HG02852 (cell line): ENCODE data around the gene CNKSR2.
"Not testable (repeated sequence)": the region's sequence is repeated elsewhere in the genome, so short reads cannot be mapped to it uniquely, and the experiment has no call there.

Experiments used
- ATAC-seq: cut with Tn5 transposase; IDR thresholded peaks from one replicate; pipeline ENCODE4 v1.9.1; 2021; ENCODE audit warnings: mild to moderate bottlenecking, moderate library complexity; ENCODE audit not compliant: unreplicated experiment

The CNKSR2 gene

DNA sequence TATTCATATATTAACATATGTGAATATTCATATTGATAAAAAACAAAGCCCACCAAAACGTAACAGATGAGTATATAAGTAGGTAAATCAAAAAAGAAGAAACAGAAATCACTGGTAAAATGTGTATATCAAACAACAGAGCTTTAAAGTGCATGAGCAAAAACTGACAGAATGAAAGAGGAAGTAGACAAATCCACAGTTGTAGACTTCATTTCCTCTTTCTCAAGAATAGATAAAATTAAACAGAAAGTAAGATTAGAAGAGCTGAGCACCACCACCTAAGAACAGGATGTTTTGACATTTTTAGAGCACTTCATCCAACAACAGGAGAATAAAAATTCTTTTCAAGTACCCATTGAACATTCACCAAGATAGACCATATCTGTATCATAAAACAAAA lies 64.6 kb downstream of the CNKSR2 start:
- ATAC-seq, result peak; percentile 97

DNA sequence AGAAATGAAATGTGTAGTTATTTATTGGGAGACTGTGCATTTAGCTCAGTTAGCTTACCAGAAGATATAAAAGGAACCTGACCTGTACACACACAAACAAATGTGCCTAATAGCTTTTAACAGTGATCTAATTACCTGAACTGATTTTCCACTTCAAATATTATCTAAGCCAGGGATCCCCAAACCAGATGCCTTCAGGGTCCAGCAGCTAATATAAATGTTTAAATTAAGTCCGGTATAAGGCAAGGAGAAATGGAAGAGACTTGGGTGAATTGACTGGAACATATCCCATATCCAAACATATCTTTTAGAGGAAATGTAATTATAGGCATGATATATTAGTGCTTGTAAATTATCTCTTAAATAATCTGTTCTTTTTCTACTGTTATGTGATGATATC lies 66.7 kb downstream of the CNKSR2 start:
- no peak for ATAC-seq

DNA sequence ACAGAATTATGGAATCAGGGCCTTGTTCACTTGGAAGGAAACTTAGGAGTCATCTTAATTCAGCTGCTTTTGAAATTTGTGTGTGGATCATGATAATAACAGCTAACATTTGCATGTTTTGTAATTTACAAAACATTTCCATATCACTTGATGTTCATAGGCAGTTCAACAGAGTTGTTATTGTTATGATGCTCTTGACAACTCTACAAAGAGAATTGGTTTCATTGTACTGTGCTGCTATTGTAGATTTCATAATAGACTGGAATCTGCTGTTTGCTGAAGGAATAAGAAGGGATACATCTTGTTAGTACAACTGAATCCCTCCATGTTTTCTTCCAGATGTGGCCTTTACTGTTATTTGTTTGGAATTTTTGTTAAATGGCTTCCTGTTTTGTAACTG lies 83.5 kb downstream of the CNKSR2 start:
- ATAC-seq, result no peak

DNA sequence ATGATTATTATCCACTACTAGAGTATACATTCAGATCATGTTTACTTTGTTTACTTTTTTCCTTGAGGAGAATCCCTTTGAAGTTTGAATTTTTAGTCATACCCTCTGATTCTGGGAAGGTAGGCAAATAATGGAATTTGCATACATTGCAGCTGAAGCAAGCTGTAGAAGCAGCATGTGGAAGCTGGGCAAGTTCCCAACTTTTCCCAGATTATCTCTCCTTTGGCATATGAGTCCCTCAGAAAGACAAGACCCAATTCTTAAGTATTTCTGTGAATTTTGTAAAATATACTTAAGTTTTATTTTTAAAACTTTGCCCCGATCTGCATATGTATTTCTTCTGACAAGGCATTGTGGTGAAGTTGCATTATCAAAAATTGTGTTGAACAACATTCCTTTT lies 94.9 kb downstream of the CNKSR2 start:
- ATAC-seq, result no peak

DNA sequence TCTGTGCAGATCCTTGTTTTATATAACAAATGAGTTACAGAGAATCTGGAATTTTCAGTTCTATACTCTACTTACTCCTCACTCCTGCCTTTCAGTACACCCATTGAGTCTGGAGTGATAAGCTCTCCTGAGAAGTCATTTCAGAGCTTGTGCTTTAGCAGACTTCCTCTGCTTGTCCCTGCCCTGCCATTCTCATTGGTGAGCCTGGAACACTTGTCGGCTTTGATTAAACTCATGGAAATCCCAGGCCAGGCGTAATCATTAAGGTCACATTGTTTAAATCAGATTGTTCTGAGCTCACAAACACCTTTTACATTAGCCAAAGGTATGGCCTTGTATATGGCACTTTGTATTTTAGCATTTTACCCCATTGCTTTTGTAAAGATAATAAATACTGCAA lies 102.7 kb downstream of the CNKSR2 start:
- no peak for ATAC-seq

DNA sequence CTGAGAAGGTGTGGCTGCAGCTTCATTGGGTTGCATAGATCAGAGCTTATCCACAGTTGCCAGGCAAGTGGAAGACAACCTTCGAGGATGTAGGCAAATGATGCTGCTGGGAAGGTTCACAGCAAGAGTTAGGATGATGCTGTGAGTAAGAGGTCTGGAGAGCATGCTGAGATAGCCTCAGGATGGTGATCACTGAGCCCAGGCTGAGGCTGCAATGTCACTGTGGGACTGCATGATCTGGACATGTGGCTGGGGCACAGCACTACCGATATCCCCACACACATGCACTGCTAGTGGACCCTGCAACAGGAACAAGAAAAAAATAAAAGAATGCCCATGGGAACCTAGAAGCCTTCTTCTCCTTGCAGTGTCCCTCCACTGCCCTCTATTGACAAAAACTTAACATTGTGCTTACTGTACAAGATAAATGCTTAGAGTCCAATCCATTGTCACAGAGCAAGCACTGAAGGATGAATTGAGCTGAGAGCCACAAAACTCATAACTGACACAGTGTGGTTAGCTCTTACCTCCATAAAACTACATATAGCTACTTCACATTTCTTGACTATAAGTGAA lies 105.6 kb downstream of the CNKSR2 start:
- peak; percentile 92 for ATAC-seq

DNA sequence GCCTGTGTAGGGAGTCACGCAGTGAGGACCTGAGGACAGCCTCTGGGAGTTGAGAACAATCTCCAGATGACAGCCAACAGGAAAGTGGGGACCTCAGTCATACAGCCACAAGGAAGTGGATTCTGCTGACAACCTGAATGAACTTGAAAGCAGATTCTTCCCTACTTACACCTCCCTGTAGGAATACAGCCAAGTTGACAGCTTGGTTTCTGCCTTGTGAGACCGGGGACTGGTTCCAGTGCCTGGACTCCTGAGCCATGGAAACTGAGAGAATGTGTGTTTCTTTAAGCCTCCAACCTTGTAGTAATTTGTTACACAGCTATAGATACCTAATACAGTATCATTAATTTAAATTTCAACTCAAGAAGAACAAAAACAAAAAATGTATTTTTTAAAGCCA lies 107.5 kb downstream of the CNKSR2 start:
- ATAC-seq, result no peak

DNA sequence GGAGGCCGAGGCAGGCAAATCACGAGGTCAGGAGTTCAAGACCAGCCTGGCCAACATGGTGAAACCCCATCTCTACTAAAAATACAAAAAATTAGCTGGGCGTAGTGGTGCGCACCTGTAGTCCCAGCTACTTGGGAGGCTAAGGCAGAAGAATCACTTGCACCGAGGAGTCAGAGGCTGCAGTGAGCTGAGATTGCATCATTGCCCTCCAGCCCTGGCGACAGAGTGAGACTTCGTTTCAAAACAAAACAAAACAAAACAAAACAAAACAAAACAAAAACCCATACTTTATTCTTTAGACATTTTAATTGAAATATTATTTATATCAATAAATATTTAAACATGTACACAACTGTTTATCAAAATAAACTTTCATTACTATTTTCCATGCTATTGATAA lies 109.8 kb downstream of the CNKSR2 start:
- not testable (repeated sequence) for ATAC-seq

DNA sequence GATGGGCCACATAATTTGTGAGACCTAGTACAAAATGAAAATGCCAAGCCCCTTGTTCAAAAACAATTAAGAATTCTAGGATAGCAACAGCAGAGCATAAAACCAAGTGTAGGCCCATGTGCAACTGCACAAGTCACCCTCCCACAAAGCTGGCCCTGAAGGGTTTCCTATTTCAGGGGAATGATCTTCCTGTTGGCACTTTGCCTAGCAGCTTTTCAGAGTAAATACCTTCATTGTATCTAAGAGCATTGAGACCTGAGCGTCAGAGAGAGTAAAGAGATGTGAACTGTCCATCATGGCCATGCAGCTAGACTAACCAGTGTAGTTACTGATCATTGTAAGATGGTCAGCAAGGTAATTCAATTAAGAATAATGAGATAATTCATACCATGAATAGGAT lies 113.6 kb downstream of the CNKSR2 start:
- no peak for ATAC-seq

DNA sequence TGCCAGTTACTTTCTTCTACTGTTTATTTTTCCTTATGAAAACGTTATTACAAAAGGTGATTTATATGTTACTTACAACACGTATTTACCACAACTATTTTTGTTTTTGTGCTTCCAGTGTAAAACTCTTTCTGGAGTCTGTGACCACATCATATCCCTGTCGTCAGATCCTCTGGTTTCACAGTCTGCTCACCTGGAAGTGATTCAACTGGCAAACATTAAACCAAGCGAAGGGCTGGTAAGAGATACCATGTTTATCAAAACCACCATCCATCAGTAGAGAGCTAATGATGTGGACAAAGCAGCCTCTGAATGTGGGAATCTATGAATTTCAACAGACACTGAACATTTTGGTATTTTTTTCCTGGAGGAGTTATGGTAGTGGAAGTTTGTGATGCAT lies 116.1 kb downstream of the CNKSR2 start:
- ATAC-seq, result no peak

DNA sequence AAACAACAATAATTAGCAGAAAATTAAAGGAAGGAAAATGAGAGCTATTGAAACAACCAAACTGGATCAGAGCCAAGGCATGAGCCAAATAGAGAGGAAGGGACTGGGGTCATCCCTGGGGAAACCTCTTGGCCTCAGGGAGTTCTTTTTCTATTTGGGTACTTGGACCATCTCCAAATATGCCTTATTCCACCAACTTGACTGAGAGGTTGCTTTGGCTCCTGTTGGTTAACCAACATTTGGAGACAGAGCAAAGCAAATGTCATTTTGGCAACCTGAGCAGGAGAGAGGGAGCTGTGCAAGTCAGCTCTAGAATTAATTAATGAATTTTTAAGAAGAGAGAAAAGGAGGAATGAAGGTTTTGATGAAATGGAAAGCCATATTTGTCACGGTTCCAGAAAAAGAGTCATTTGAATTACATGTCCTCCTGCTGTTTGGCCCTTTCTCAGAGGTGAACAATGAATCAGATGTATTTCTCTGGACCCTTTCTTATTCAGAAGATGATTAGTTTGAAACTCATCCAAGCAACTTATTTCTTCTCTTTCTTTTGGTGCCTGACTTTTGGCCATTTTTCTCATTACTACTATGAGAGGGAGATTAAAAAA lies 119.1 kb downstream of the CNKSR2 start:
- ATAC-seq, result no peak

DNA sequence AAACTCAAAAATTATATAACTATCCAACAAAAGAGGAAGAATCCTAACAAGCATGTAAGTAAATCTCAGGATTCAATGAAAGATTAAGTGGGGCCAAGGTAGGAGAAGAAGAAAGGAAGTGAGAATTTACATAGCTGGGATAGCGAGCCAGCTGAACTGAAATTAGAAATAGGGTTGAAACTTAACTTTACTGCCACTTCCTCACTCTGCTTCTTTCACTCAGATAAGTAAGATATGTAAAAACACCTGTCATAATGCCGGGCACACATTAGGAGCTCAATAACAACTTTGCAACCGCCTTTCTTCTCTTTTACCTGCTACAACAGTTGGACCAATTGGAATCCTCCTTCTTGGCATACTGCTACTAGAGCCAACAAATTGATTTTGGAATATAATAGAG lies 129.4 kb downstream of the CNKSR2 start:
- peak; percentile 97 for ATAC-seq

DNA sequence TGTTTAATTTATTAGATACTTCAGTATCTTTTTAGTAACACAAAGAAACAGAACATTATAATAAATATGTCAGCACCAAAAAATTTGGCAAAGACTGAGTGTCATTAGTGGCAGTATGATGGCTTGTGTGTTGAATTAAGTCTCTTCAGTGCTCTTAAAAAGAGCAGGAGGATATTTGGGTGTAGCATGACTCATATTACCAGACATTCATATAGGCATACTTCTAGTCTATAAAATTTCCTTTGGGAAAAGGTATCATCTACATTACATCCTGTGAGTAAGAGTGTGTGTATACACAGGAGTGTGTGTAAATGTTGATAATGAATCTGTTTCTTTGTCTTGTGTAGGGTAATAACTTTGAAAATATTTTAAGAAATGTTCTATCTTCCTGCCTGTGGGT lies 135.7 kb downstream of the CNKSR2 start:
- no peak for ATAC-seq

DNA sequence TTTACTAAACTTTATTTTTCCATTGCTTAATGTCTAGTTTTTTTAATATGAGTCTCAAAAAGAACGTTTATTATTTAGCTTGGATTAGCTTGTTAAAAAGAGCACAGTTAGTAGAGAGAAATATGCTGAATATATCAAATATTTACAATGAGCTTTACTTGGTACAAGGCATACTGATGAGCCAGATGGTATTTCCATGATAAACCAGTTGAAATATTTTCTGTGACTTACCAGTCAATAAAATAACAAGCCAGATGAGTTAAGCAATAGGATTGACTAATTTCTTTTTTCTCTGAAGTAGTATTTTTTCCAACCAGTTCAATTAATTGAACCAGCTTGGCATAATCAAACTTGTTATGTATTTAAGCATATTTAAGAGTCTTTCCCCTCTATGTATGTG lies 149.8 kb downstream of the CNKSR2 start:
- ATAC-seq, result no peak

DNA sequence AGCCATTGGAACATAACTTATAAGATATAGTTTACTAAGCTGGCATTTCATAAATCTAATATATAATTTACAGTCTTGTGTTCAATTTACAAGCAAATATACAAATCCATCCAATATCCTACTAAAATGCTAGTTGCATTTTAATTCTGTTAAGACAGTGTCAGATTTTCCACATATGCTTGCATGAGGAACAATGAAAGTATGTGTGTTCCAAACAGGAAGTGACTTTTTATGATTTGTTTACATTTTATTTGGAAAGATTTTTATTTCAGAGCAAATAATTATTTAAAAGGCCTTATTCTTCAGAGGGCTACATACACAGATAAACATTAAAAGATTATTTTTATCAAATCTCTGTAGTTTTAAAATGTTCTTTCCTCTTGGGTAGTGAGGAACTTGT lies 153.9 kb downstream of the CNKSR2 start:
- ATAC-seq, result no peak

DNA sequence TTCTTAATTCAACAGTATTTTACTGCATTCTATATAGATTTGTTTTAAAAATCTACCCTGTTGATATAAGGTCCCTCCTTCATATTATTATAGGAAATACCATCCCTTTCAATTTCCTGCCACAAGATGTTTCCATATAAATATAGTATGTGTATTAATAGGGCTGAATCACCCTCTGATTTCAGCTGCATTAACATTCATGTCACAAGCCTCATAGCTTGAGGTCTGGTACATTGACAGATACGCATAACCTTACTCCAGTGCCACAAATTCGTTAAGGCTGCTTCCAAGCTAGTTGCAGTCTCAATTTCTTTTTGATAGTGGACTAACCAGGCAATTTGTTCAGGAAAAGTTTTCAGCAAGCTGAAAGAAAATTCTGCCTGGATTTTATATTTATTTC lies 155.6 kb downstream of the CNKSR2 start:
- ATAC-seq, result no peak

DNA sequence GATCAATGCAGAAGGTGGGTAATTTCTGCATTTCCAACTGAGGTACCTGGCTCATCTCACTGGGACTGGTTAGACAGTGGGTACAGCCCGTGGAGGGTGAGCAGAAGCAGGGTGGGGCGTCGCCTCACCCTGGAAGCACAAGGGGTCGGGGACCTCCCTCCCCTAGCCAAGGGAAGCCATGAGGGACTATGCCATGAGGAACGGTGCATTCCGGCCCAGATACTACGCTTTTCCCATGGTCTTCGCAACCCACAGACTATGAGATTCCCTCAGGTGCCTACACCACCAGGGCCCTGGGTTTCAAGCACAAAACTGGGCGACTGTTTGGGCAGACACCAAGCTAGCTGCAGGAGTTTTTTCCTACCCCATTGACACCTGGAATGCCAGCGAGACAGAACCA lies 170.4 kb downstream of the CNKSR2 start:
- not testable (repeated sequence) for ATAC-seq

DNA sequence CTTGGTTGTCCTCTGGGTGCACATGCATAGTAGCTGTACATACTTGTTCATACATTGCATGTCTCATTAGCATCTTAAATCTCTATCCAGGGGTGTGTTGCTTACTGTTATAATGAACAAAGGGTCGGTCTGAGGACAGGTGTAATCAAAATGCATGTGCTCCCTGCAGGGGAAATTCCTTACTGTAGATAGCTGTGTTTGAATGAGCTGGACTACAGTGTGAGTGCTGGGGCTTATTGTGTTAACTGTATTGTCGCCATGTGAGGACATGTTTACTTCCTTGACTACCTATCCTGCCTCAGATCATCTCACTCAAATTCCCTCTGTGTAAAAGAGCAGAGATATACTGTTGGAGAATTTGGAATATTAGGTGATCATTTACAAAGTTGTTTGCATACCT lies 185.2 kb downstream of the CNKSR2 start:
- ATAC-seq, result no peak

DNA sequence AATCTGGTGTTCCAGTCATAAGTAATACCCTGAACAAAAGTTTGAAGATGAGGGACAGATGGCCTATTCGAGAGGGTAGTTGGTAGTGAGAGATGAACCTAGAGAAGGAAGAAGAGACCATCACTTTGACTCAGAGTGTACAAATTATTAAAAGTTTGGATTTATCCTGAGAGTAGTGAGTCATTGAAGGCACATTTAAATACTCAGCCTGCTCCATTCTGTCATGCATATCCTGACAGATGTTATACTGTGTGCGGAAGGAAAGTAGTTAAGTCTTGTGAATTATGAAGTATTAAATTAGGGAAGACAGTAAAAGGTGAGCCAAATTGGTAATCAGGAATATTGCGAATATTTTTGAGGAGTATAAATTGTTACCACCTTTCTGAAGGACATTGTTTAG lies 190.8 kb downstream of the CNKSR2 start:
- no peak for ATAC-seq

DNA sequence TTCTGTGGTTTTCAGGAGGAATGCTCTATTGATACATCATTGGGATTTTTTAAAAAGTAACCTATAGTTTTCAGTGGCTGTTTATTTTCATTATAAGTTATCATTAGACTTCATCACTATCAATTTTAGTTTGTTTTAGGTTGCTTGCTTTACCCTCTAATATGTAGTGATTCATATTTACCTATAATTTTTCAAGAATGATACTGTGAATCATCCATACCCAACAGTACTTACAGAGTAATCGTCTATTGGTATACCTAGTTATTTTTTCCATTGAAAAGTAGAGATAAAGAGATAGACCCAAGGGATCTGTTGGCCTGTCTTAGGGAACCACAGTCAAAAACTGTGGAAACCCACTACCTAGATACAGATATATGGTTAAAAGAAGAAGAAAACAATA lies 200.6 kb downstream of the CNKSR2 start:
- no peak for ATAC-seq

DNA sequence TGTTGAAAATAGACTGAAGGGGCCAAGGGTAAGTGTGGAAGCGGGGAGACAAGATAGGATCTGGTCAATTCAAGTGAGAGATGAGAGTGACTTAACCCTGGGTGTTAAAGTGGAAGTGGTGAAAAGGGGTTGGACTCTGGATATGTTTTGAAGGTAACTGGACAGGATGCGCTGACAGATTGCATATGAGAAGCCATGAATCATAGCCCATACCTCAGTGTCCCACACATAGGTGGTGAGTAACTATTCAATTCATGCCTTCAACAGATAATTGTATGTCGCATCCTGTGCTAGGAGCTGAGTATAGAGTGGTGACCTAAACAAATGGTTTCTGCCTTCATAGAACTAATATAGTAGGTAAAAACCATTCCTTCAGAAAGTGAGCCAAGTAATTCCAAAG lies 207.3 kb downstream of the CNKSR2 start:
- ATAC-seq, result no peak

DNA sequence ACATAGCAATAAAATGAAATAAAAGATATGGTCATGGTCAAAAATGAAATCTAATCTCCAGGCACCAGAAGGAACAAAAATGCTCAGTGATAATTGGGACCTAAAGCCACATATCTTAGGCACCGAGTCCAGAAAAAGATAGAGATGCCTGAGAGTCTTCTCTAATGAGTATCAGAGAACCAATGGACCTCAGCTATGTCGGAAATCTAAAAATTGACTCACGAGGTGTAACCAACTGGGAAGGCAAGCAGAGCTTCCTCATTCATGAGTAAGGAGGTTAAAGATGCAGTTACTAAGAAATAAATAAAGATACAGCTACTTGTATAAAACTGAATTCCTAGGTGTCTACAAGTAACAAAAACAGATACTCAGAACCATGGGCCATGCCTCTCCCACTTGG lies 211.8 kb downstream of the CNKSR2 start:
- no peak for ATAC-seq
